GM21723 (cell line): ENCODE measurements around the gene MEGF11.

Experiments used
- ATAC-seq: cut with Tn5 transposase; IDR thresholded peaks from one replicate; pipeline ENCODE4 v1.9.1; 2021; ENCODE audit warnings: mild to moderate bottlenecking, moderate library complexity; ENCODE audit not compliant: unreplicated experiment

MEGF11 gene

GRCh38 chr15:66240240-66240794, 13.2 kb downstream of the MEGF11 start:
- ATAC-seq: no peak

GRCh38 chr15:66239514-66239913, 14.0 kb downstream of the MEGF11 start:
- no peak for ATAC-seq

GRCh38 chr15:66238318-66238717, 15.2 kb downstream of the MEGF11 start:
- no peak for ATAC-seq

- no peak for ATAC-seq
Observed at GRCh38 chr15:66237513-66238235, 15.9 kb downstream of the MEGF11 start.

- no peak for ATAC-seq
Observed at GRCh38 chr15:66236806-66237375, 16.7 kb downstream of the MEGF11 start.

GRCh38 chr15:66235866-66236265, 17.7 kb downstream of the MEGF11 start:
- no peak for ATAC-seq

- ATAC-seq: no peak
Observed at GRCh38 chr15:66234798-66235197, 18.8 kb downstream of the MEGF11 start.

GRCh38 chr15:66233487-66234415, 19.8 kb downstream of the MEGF11 start:
- no peak for ATAC-seq

GRCh38 chr15:66232267-66232625, 21.3 kb downstream of the MEGF11 start:
- ATAC-seq: no peak

- ATAC-seq: no peak
Observed at GRCh38 chr15:66231394-66232266, 21.9 kb downstream of the MEGF11 start.

GRCh38 chr15:66229790-66230465, 23.6 kb downstream of the MEGF11 start:
- ATAC-seq: no peak

- ATAC-seq: no peak
Observed at GRCh38 chr15:66228807-66229735, 24.5 kb downstream of the MEGF11 start.

GRCh38 chr15:66226736-66227135, 26.8 kb downstream of the MEGF11 start:
- ATAC-seq: no peak

GRCh38 chr15:66225656-66226274, 27.8 kb downstream of the MEGF11 start:
- ATAC-seq: no peak

GRCh38 chr15:66224946-66225345, 28.6 kb downstream of the MEGF11 start:
- no peak for ATAC-seq

GRCh38 chr15:66222273-66223198, 31.0 kb downstream of the MEGF11 start:
- ATAC-seq: no peak

- ATAC-seq: no peak
Observed at GRCh38 chr15:66221126-66221525, 32.4 kb downstream of the MEGF11 start.
